Parathyroid adenoma (tissue), 2 donors: ENCODE results near the gene CDK18.

ENCODE experiments used
- H2AFZ ChIP-seq: fragments of 300-600 bp; sonication (generic); one replicate; pipeline ENCODE4 v1.7.0; 2017; ENCODE audit warnings: antibody characterized with exemption, mild to moderate bottlenecking
- H3K27ac ChIP-seq: fragments of 300-600 bp; sonication (generic); one replicate; pipeline ENCODE4 v1.7.0; 2017
- H3K27me3 ChIP-seq: fragments of 300-600 bp; sonication (generic); one replicate; pipeline ENCODE4 v1.7.0; 2017; ENCODE audit warnings: low read length; ENCODE audit not compliant: control insufficient read depth, insufficient read depth
- H3K36me3 ChIP-seq: fragments of 300-600 bp; sonication (generic); one replicate; pipeline ENCODE4 v1.7.0; 2017; ENCODE audit warnings: low read length; ENCODE audit not compliant: control insufficient read depth, insufficient read depth
- H3K4me1 ChIP-seq: fragments of 300-600 bp; sonication (generic); one replicate; pipeline ENCODE4 v1.7.0; 2017; ENCODE audit warnings: control low read depth
- H3K4me2 ChIP-seq: fragments of 300-600 bp; sonication (generic); one replicate; pipeline ENCODE4 v1.7.0; 2017; ENCODE audit warnings: low read length
- H3K4me3 ChIP-seq: fragments of 300-600 bp; sonication (generic); one replicate; pipeline ENCODE4 v1.7.0; 2017; ENCODE audit warnings: low read depth, low read length
- H3K79me2 ChIP-seq: fragments of 300-600 bp; sonication (generic); one replicate; pipeline ENCODE4 v1.7.0; 2017; ENCODE audit warnings: control low read depth
- H3K9ac ChIP-seq: fragments of 300-600 bp; sonication (generic); one replicate; pipeline ENCODE4 v1.7.0; 2017; ENCODE audit warnings: mild to moderate bottlenecking
- H3K9me3 ChIP-seq: fragments of 300-600 bp; sonication (generic); one replicate; pipeline ENCODE4 v1.7.0; 2017; ENCODE audit warnings: low read length; ENCODE audit not compliant: control insufficient read depth
- TF ChIP-seq, protein P1 (sequence below): fragments of 300-600 bp; sonication (generic); IDR thresholded peaks from one replicate; pipeline ENCODE4 v1.7.0; 2017; ENCODE audit warnings: antibody characterized with exemption, mild to moderate bottlenecking
- donor health status: primary hyperparathyroidism.

Gene CDK18

DNA sequence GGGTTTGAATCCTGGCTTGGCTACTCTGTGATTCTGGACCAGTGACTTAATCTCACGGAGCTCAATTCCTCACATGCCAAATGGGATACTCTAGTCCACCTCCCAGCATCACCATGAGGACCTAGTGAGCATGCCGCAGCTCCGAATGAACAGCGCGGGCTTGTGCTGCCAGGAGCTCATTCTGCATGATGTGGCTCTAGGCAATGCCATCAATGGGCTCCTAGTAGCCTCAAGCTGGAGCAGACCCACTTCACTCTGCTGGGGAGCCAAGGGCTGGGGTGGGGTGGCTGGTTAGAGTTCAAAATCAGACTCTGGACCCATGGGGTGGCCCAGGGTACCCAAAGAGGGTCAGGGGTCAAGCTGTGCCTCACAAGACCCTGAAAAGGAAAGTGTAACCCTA lies 41.5 kb downstream of the CDK18 start:
- Histone ChIP-seq H3K4me1 (no peaks in the 10 kb centered on the region), H3K79me2 (no peaks in the 10 kb centered on the region), H3K9ac (no peak overlapping the region), H3K4me3 (no peak overlapping the region), H3K36me3 (no peaks in the 10 kb centered on the region), H3K4me2 (no peak overlapping the region), H2AFZ (no peak overlapping the region), H3K27ac (no peak overlapping the region), H3K27me3 (no peaks in the 10 kb centered on the region), H3K9me3 (no peaks in the 10 kb centered on the region)
- TF ChIP-seq, protein P1, sequence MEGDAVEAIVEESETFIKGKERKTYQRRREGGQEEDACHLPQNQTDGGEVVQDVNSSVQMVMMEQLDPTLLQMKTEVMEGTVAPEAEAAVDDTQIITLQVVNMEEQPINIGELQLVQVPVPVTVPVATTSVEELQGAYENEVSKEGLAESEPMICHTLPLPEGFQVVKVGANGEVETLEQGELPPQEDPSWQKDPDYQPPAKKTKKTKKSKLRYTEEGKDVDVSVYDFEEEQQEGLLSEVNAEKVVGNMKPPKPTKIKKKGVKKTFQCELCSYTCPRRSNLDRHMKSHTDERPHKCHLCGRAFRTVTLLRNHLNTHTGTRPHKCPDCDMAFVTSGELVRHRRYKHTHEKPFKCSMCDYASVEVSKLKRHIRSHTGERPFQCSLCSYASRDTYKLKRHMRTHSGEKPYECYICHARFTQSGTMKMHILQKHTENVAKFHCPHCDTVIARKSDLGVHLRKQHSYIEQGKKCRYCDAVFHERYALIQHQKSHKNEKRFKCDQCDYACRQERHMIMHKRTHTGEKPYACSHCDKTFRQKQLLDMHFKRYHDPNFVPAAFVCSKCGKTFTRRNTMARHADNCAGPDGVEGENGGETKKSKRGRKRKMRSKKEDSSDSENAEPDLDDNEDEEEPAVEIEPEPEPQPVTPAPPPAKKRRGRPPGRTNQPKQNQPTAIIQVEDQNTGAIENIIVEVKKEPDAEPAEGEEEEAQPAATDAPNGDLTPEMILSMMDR, result no peak

DNA sequence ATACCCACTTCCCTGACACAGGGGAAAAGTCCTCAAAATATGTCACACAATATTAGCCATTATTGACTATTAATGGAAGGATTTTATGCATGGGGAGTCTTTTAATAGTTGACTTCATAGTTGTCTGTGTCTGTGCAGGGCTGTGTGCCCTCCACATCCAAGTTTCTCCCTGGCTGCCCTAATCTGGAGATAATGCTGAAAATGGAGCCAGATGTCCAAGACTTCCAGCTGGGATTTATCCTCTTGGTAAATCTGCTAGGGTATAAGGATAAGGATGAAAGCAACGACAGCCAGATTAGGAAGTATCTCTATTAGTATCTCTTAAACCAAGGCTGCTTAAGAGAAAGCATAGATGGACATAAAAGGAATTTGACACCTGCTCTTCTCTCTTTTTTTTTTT lies 42.1 kb downstream of the CDK18 start:
- no peak overlapping the region for H3K4me3 ChIP-seq
- no peaks in the 10 kb centered on the region for H3K9me3 ChIP-seq
- no peak overlapping the region for H3K27ac ChIP-seq
- H2AFZ ChIP-seq, result no peak overlapping the region
- TF ChIP-seq, protein P1, result no peak
- H3K27me3 ChIP-seq, result no peaks in the 10 kb centered on the region
- no peaks in the 10 kb centered on the region for H3K4me1 ChIP-seq
- no peak overlapping the region for H3K4me2 ChIP-seq
- no peaks in the 10 kb centered on the region for H3K36me3 ChIP-seq
- no peaks in the 10 kb centered on the region for H3K79me2 ChIP-seq
- no peak overlapping the region for H3K9ac ChIP-seq

DNA sequence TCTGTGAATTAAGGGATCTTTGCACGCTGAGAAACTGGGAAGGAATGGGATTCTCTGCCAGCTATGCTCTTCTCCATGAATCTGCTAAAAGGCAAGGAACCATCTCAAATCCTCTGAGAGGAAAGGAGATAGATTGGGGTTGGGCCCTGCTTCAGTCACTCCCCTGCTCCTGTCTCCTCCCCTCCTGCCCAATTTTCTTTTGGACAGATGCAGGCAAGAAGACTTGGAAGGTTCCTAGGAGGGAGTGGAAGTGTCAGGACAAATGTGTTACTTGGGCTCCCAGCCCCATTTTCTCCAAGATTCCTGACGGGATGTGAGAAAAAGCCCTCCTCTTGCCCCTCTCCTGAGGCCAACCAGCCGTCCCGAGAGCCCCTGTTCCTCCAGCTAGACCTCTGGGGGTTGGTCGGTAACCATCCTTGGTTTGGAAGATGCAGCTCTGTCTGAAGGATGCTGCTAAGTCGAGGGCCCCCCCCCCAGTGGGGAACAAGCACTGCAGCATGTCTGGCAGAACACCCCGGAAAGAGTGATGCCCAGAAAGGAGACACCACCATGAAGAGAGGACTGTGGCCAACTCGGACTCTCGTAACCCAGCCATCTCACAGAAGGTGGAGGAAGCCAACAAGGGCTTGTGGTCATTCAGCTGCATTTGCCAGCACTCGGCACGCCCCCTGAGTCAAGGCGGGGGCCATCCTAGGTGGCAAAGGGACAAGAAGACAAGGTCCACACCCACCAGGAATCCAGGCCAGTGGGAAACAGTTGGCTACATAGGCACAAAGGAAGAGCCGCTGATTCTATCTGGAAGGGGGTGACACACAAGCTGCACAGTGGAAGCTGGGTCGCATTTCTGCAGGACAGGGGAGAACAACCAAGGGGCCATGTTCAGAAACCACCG lies 43.7 kb downstream of the CDK18 start:
- no peaks in the 10 kb centered on the region for H3K36me3 ChIP-seq
- no peak overlapping the region for H3K9ac ChIP-seq
- TF ChIP-seq, protein P1, result no peak
- no peaks in the 10 kb centered on the region for H3K27me3 ChIP-seq
- H3K27ac ChIP-seq, result no peak overlapping the region
- H3K4me2 ChIP-seq, result no peak overlapping the region
- H3K4me3 ChIP-seq, result no peak overlapping the region
- no peaks in the 10 kb centered on the region for H3K4me1 ChIP-seq
- H3K9me3 ChIP-seq, result no peaks in the 10 kb centered on the region
- H2AFZ ChIP-seq, result no peak overlapping the region
- no peaks in the 10 kb centered on the region for H3K79me2 ChIP-seq

DNA sequence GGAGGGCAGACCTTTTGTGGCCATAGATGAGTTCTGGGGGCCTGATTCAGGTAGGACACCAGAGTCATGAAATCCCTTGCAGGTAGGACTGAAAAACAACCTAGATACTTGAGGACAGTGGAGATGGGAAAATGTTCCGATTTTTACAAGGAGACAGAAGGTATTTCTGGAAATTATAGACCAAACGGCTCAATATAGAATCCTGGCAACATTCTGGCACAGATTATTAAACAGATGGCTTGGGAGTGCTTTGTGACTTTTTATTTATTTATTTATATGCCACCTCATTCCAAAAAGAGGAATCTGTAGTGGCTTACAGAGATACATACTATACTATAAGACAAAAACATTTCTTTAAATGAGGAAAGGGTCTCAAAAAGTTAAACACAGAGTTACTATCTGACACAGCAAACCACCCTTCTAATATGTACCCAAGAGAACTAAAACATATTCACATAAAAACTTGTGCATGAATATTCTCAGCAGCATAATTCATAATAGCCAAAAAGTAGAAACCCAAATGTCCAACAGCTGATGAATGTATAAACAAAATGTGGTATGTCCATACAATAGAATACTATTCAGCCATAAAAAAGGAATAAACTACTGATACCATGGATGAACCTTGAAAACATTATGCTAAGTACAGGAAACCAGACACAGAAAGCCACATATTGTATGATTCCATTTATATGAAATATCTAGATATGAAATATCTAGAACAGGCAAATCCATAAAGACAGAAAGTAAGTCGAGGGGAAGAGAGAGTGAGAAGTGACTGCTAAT lies 49.8 kb downstream of the CDK18 start:
- H3K4me2 ChIP-seq, result no peak overlapping the region
- H3K9ac ChIP-seq, result no peak overlapping the region
- no peak overlapping the region for H3K4me3 ChIP-seq
- H3K4me1 ChIP-seq, result no peaks in the 10 kb centered on the region
- no peak overlapping the region for H2AFZ ChIP-seq
- H3K27ac ChIP-seq, result no peak overlapping the region
- no peaks in the 10 kb centered on the region for H3K27me3 ChIP-seq
- H3K79me2 ChIP-seq, result no peaks in the 10 kb centered on the region
- TF ChIP-seq, protein P1, result no peak
- H3K9me3 ChIP-seq, result peaks cover 3% of the 10 kb centered on the region
- no peaks in the 10 kb centered on the region for H3K36me3 ChIP-seq
